Measurements from ENCODE around the gene TRABD2B. TPM values are rescaled to one million over a fixed set of nuclear protein-coding genes. Genes with fewer than 3 reads are reported as not detected.

The TRABD2B gene
- total RNA-seq, 6 donors from 2014 or later: under 0.01 to 2.1 (median 0.62) TPM

- DNase-seq: no peak
Observed at GRCh38 chr1:48028218-48029069, 31.3 kb upstream of the TRABD2B start.

DNA sequence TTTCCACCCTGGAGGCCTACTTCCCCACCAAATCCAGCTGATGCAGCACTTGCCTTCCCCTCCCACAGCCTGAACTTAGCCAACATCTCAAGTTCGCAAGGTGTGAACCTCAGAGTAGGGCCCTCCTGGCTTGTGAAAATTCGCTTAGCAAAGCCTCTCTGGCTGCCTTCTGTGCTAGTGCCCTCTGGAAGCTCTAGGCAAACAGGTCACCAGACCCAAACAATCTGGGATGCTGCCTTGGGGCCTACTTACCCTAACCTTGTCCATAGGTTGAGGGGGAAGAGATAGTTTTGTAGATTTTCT, 30.3 kb upstream of the TRABD2B start:
- no peaks in the 10 kb centered on the region for H3K4me1 ChIP-seq
- DNase-seq (no peak), ATAC-seq (ENCODE audit: low FRiP score in 2 of 2) (no peak)
- H3K9me3 ChIP-seq: no peaks in the 10 kb centered on the region
- H3K27ac ChIP-seq: no peak overlapping the region
- H3K36me3 ChIP-seq: no peaks in the 10 kb centered on the region
- no peak overlapping the region for H3K4me3 ChIP-seq
- WGBS, 2 donors: 83 to 86% methylated on average over 2 of the region's 2 CpGs
- TF ChIP-seq EP300 (IDR thresholded peaks at IDR 0.05) (no peak), POLR2AphosphoS5 (IDR thresholded peaks at IDR 0.05) (no peak), POLR2A (IDR thresholded peaks at IDR 0.05) (no peak), CTCF (IDR thresholded peaks at IDR 0.05) (no peak)
- no peaks in the 10 kb centered on the region for H3K27me3 ChIP-seq

More at GRCh38 chr1:48028218-48029069, 31.3 kb upstream of the TRABD2B start:
- WGBS, 2 donors: 85 to 88% methylated on average over 12 of the region's 12 CpGs
- TF ChIP-seq POLR2AphosphoS5 (IDR thresholded peaks at IDR 0.05): no peak
- TF ChIP-seq EP300 (IDR thresholded peaks at IDR 0.05): no peak
- no peak for TF ChIP-seq POLR2A (IDR thresholded peaks at IDR 0.05)
- TF ChIP-seq CTCF (IDR thresholded peaks at IDR 0.05): no peak
- Histone ChIP-seq H3K36me3 (no peaks in the 10 kb centered on the region), H3K4me3 (no peak overlapping the region), H3K4me1 (no peaks in the 10 kb centered on the region), H3K9me3 (no peaks in the 10 kb centered on the region), H3K27me3 (no peaks in the 10 kb centered on the region), H3K27ac (no peak overlapping the region)
- ATAC-seq (ENCODE audit: low FRiP score in 2 of 2): no peak

- H3K9me3 ChIP-seq: no peaks in the 10 kb centered on the region
- H3K27me3 ChIP-seq: no peaks in the 10 kb centered on the region
- TF ChIP-seq EP300 (IDR thresholded peaks at IDR 0.05) (no peak), POLR2A (IDR thresholded peaks at IDR 0.05) (no peak), POLR2AphosphoS5 (IDR thresholded peaks at IDR 0.05) (no peak), CTCF (IDR thresholded peaks at IDR 0.05) (no peak)
- no peak overlapping the region for H3K4me3 ChIP-seq
- DNase-seq: no peak
- WGBS, 2 donors: 87 to 89% methylated on average over 9 of the region's 9 CpGs
- no peak overlapping the region for H3K27ac ChIP-seq
- ATAC-seq (ENCODE audit: low FRiP score in 2 of 2): no peak
- H3K4me1 ChIP-seq: no peaks in the 10 kb centered on the region
- no peaks in the 10 kb centered on the region for H3K36me3 ChIP-seq
Observed at GRCh38 chr1:48026701-48027532, 29.7 kb upstream of the TRABD2B start.

DNA sequence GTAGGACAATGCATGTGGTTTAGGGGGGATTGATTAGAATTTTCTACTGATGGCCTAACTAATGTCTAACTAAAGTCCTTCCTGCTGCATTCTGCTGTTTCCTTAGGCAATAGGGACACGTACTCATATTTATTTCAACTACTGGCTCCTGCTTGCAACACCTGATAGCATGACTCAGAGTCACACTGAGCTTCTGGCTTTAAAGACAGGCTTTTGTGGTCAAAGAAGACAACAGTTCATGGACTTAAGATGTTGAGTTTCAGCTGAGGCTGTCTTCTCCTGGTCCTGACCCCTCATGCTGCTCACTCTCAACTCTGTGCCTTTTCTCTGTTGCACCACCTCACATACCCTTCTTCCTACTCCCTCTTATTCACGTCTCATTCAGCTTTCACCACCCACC, 29.1 kb upstream of the TRABD2B start:
- no peak overlapping the region for H3K4me3 ChIP-seq
- no peaks in the 10 kb centered on the region for H3K4me1 ChIP-seq
- no peaks in the 10 kb centered on the region for H3K9me3 ChIP-seq
- ATAC-seq (ENCODE audit: low FRiP score in 2 of 2): no peak
- 57 to 71% methylated on average over 2 of the region's 2 CpGs for WGBS, 2 donors
- TF ChIP-seq CTCF (IDR thresholded peaks at IDR 0.05): no peak
- no peak for TF ChIP-seq EP300 (IDR thresholded peaks at IDR 0.05)
- no peak for TF ChIP-seq POLR2AphosphoS5 (IDR thresholded peaks at IDR 0.05)
- no peak for TF ChIP-seq POLR2A (IDR thresholded peaks at IDR 0.05)
- H3K36me3 ChIP-seq: no peaks in the 10 kb centered on the region
- no peak for DNase-seq
- H3K27ac ChIP-seq: no peak overlapping the region
- H3K27me3 ChIP-seq: no peaks in the 10 kb centered on the region

All from upper lobe of left lung (tissue), 6 donors.